ENCODE measurements around the gene PAX5. TPM values are rescaled to one million over a fixed set of nuclear protein-coding genes. Genes with fewer than 3 reads are reported as not detected.

PAX5 gene
- total and polyA plus RNA-seq, 2 of the 13 experiments (the other 11 are each of a cell fraction or from before 2014, with no cell fraction given), result not detected

- TF ChIP-seq KMT2B (CRISPR knock-in tag; IDR thresholded peaks at IDR 0.05), result peak; percentile 80
- peak; percentile 59 for TF ChIP-seq PHF21A (CRISPR knock-in tag; IDR thresholded peaks at IDR 0.05)
- peak; percentile 55 for TF ChIP-seq TBL1XR1 (IDR thresholded peaks at IDR 0.05; ENCODE audit: borderline replicate concordance, low read length, partially characterized antibody)
- TF ChIP-seq MAZ (IDR thresholded peaks at IDR 0.05; ENCODE audit: borderline replicate concordance, low read depth, low read length), result peak; percentile 96
- TF ChIP-seq MAZ (CRISPR knock-in tag; IDR thresholded peaks at IDR 0.05; ENCODE audit: low read depth), result peak; percentile 99
- TF ChIP-seq RFXAP (CRISPR knock-in tag; IDR thresholded peaks at IDR 0.05; ENCODE audit: borderline replicate concordance), result peak; percentile 88
- peak; percentile 97; the same call in 1 of the 2 replicates for TF ChIP-seq GLI4 (CRISPR knock-in tag; IDR thresholded peaks at IDR 0.05; ENCODE audit: borderline replicate concordance)
- TF ChIP-seq ELF4 (CRISPR knock-in tag; IDR thresholded peaks at IDR 0.05; ENCODE audit: borderline replicate concordance), result no peak
- TF ChIP-seq ZNF331 (CRISPR knock-in tag; IDR thresholded peaks at IDR 0.05), result peak; percentile 94
- TF ChIP-seq DZIP1 (CRISPR knock-in tag; IDR thresholded peaks at IDR 0.05), result peak; percentile 92; the same call in 1 of the 2 replicates
- TF ChIP-seq ZNF550 (CRISPR knock-in tag; IDR thresholded peaks at IDR 0.05; ENCODE audit: borderline replicate concordance), result no peak
- TF ChIP-seq, protein P1, sequence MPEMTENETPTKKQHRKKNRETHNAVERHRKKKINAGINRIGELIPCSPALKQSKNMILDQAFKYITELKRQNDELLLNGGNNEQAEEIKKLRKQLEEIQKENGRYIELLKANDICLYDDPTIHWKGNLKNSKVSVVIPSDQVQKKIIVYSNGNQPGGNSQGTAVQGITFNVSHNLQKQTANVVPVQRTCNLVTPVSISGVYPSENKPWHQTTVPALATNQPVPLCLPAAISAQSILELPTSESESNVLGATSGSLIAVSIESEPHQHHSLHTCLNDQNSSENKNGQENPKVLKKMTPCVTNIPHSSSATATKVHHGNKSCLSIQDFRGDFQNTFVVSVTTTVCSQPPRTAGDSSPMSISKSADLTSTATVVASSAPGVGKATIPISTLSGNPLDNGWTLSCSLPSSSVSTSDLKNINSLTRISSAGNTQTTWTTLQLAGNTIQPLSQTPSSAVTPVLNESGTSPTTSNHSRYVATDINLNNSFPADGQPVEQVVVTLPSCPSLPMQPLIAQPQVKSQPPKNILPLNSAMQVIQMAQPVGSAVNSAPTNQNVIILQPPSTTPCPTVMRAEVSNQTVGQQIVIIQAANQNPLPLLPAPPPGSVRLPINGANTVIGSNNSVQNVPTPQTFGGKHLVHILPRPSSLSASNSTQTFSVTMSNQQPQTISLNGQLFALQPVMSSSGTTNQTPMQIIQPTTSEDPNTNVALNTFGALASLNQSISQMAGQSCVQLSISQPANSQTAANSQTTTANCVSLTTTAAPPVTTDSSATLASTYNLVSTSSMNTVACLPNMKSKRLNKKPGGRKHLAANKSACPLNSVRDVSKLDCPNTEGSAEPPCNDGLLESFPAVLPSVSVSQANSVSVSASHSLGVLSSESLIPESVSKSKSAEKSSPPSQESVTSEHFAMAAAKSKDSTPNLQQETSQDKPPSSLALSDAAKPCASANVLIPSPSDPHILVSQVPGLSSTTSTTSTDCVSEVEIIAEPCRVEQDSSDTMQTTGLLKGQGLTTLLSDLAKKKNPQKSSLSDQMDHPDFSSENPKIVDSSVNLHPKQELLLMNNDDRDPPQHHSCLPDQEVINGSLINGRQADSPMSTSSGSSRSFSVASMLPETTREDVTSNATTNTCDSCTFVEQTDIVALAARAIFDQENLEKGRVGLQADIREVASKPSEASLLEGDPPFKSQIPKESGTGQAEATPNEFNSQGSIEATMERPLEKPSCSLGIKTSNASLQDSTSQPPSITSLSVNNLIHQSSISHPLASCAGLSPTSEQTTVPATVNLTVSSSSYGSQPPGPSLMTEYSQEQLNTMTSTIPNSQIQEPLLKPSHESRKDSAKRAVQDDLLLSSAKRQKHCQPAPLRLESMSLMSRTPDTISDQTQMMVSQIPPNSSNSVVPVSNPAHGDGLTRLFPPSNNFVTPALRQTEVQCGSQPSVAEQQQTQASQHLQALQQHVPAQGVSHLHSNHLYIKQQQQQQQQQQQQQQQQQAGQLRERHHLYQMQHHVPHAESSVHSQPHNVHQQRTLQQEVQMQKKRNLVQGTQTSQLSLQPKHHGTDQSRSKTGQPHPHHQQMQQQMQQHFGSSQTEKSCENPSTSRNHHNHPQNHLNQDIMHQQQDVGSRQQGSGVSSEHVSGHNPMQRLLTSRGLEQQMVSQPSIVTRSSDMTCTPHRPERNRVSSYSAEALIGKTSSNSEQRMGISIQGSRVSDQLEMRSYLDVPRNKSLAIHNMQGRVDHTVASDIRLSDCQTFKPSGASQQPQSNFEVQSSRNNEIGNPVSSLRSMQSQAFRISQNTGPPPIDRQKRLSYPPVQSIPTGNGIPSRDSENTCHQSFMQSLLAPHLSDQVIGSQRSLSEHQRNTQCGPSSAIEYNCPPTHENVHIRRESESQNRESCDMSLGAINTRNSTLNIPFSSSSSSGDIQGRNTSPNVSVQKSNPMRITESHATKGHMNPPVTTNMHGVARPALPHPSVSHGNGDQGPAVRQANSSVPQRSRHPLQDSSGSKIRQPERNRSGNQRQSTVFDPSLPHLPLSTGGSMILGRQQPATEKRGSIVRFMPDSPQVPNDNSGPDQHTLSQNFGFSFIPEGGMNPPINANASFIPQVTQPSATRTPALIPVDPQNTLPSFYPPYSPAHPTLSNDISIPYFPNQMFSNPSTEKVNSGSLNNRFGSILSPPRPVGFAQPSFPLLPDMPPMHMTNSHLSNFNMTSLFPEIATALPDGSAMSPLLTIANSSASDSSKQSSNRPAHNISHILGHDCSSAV (CRISPR knock-in tag; IDR thresholded peaks at IDR 0.05; ENCODE audit: borderline replicate concordance), result no peak
- no peak; the same call in 1 of the 2 replicates for TF ChIP-seq STAG1 (CRISPR knock-in tag; IDR thresholded peaks at IDR 0.05)
- TF ChIP-seq ZNF101 (CRISPR knock-in tag; IDR thresholded peaks at IDR 0.05; ENCODE audit: borderline replicate concordance, low read depth), result no peak
- TF ChIP-seq SMYD3 (CRISPR knock-in tag; IDR thresholded peaks at IDR 0.05), result peak; percentile 85
- TF ChIP-seq ZSCAN25 (CRISPR knock-in tag; IDR thresholded peaks at IDR 0.05), result peak; percentile 78; the same call in 1 of the 2 replicates
- no peak for TF ChIP-seq ZNF672 (CRISPR knock-in tag; IDR thresholded peaks at IDR 0.05)
- peak; percentile 94 for TF ChIP-seq EHMT2 (IDR thresholded peaks at IDR 0.05; ENCODE audit: borderline replicate concordance, low read depth, low read length)
Observed at GRCh38 chr9:37027582-37028419, 6.3 kb downstream of the PAX5 start (continued).

Data from HepG2 (cell line).